H54 (cell line): ENCODE data around the gene ADCY1.
A peak's percentile ranks its signal among the peaks of the same experiment; 100 is the strongest.

Experiments
- DNase-seq: peaks from one replicate; pipeline ENCODE4 v3.0.0; 2011; ENCODE audit warnings: low spot score, mixed read lengths; ENCODE audit not compliant: insufficient read length
- FAIRE-seq: peaks from 3 replicates; lab custom pipeline; 2011; peaks lifted over from hg19 to GRCh38; lab: Jason Lieb, UNC
- POLR2A ChIP-seq: IDR thresholded peaks from 2 replicates; pipeline ENCODE4 v1.6.1; 2011; ENCODE audit warnings: low read depth, mild to moderate bottlenecking, low read length

The ADCY1 gene

DNA sequence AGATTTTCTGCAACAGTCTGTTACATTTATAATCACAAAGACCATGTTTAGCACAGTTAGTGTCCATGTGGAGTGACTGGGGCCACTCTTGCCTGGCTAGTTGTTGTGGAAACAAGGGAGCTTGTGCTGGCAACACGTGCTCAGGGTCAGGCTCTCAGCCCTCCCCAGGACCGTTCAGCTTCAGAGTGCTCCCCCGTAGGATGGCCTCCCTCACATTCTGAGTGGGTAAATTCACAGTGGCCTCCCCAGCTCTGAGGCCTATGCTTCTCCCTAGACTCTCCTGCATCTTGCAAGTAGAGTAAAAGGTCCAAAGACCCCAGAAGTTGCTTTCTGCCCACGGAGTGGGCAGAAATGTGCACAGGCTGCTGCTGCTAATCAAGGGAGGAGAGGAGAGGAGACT, 122.3 kb downstream of the ADCY1 start:
- FAIRE-seq (no peak), DNase-seq (no peak)
- no peak for TF ChIP-seq POLR2A

DNA sequence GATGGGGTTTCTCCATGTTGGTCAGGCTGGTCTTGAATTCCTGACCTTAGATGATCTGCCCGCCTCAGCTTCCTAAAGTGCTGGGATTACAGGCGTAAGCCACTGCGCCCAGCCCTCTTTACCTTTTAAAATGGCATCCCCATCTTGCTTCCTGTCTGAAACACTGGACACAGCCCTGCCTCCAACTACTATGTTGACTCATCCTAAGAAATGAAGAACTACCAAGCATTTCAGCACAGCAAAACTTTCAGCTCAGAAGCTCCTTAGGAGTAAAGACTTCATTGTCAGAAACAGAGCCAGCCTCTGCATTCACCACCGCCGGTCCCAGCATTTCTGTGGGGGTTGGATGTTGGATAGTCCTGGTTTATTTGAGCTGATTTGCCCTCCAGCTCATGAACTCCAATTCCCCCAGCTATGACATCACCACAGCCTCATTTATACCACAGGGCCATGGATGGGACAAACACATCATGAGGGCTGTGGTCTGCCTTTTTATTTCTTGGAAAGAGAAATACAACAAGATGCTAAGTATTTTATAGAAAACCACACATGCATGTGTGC, 123.5 kb downstream of the ADCY1 start:
- DNase-seq (peak; percentile 36), FAIRE-seq (no peak)
- TF ChIP-seq POLR2A = no peak

DNA sequence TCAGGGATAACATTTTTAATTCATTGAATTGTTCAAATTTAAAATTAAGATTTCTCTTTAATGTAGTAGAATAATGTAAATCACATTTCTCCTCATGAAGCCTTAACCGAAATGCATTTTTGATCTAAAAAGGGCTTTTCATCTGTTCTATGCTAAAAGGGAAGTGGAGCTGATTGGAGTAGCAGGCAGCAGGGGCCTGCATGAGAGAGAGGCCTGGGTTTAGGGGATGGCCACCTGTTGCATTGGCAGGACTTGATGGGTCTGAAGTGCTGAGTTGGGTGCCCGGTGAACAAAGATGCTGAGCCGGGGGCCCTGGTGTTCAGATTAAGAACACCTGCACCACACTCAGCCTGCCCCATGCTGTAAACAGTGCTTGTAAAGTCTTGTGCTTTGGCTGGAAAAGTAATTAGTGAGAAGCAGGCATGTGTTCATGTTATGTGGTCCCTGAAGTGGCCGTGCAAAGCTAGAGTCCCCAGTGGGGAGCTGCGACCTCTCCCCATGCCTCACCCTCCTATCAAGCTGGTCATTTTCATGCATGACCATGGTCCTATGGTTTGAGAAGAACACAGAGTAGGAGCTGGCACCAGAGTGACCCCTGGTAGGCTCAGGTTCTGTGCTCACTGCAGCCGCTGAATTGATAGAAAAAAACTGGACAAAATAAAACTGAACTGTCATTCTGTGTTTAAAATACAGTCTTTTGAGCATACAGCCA, 124.3 kb downstream of the ADCY1 start:
- TF ChIP-seq POLR2A = no peak
- no peak for DNase-seq
- FAIRE-seq = no peak

DNA sequence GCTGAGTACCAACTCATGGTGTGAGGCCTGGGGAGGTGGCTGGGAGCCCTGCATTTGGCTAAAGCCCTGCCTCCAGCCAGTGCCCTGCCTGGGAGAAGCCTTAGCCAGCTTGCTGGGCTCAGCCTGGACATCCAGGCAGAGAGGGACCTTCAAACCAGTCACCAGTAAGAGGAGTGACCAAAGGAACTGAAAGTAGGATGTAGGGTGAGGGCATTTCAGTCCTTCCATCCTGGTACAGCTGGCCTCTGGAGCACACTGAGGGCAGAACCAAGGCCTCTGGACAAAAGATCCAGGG, 124.8 kb downstream of the ADCY1 start:
- DNase-seq = no peak
- TF ChIP-seq POLR2A = no peak
- no peak for FAIRE-seq

DNA sequence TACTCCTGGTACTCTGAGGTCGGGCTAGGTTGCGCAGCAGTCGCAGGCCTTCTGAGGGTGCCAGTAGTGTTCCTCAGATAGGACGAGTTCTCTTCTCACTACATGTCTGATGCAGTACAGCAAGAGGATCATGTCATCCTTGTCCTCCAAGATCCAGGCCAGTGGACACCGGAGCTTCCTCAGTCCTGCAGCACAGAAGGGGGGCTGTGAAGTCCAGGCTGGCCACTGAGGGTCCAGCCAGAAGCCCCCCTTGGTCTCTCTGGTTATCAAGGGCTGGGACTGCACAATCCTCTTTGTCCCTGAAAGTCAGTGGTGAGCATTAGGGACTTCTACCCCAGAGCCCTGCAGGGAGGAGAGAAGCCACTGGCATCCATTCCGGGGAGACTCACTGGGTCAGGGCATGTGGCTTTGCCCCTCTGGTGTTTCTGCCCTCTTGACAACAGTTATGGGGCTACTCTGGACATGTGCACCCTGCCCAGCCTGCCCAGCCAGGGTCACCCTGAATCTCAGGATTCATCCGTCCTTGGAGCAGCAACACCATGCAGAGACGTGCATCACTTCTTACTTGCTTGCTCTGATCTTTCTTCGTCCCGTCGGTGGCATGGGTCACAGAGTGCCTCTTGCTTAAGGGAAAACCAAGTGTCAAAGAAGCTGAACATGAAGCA, 125.7 kb downstream of the ADCY1 start:
- DNase-seq = no peak
- TF ChIP-seq POLR2A = no peak
- FAIRE-seq = no peak

DNA sequence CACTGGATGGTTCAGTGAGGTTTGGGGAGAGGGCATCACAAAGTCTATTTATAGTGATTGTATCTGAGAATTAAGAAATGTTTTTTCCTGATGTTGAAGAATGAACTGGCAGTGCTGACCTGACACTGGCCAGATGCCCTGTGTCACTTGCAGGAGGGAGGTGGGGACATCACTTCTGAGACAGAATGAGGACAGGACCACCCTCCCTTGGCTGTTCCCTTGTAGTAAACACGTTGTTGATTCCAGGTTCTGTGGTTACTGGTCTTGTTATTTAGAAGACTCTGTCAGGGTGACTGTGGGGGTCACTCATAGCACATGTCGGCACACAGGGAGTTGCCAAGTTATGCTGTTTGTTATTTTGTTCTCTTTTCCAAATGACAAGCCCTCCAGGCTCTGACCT, 126.4 kb downstream of the ADCY1 start:
- no peak for DNase-seq
- FAIRE-seq = no peak
- no peak for TF ChIP-seq POLR2A

DNA sequence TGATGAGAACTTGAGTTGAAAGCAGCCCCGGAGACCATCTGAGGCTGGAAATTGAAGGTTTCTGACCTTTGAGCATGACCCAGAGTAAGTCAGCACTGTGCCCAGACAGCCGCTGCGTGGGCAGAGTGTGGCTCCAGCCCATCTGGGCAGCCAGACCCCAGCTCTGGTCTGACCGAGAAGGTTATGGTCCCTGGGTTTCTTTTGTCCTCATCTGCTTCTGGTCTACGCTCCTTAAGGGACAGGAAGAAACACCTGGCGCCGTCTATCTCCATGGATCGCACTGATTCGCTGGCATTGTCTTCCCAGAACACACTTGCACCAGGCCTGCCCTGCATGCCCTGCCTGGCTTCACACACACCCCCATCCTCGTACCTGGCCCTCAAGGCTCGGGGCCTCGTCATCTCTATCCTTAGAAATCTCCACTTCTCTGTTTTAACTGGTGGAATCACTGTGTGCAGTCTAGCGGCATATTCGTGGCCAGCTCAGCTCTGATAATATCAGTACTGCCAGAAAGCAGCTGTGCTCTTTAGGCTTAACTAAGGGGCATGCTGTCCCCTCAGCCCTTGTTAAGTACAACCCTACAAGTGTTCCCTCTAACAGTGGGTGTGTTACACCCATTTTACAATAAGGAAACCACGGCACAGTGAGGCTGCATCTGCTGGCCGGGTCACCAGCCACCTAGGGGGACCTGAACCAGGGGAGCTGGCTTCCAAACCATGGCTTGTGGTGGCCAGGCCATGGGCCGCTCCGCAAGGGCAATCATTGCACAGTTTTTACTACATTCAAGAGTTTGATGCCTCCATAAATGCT, 127.7 kb downstream of the ADCY1 start:
- DNase-seq = no peak
- TF ChIP-seq POLR2A = no peak
- no peak for FAIRE-seq

DNA sequence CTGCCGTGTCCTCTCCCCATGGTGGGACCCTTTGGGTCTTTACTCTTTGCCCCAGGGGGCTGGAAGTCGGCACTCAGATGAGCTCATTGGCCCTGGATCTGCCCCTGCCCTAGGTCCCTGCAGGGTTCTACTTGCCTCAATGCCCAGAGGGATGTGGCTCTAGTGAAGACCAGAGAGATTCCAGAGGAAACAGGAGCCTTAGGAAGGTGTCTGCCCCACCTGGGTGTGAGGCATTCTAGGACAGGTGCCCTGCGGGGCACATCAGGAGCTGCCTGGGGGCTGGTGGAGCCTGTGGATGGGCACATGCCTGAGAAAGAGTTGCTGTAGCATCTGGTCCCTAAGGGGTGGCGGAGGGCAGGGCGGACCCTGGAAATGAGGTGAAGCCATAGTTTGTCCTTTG, 128.6 kb downstream of the ADCY1 start:
- FAIRE-seq (no peak), DNase-seq (no peak)
- TF ChIP-seq POLR2A = no peak

DNA sequence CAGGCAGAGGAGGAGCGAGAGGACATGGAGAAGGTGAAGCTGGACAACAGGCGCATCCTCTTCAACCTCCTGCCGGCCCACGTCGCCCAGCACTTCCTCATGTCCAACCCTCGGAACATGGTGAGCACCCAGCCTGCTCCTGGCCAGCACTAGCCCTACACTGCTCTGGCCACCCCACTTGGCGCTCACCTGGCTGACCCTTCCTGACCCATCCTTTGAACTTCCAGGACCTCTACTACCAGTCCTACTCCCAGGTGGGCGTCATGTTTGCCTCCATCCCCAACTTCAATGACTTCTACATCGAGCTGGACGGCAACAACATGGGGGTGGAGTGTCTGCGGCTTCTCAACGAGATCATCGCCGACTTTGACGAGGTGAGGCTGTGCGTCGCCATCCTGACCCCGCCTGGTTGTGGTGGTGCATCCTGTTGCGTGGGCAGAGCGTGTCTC, 129.2 kb downstream of the ADCY1 start:
- TF ChIP-seq POLR2A = no peak

DNA sequence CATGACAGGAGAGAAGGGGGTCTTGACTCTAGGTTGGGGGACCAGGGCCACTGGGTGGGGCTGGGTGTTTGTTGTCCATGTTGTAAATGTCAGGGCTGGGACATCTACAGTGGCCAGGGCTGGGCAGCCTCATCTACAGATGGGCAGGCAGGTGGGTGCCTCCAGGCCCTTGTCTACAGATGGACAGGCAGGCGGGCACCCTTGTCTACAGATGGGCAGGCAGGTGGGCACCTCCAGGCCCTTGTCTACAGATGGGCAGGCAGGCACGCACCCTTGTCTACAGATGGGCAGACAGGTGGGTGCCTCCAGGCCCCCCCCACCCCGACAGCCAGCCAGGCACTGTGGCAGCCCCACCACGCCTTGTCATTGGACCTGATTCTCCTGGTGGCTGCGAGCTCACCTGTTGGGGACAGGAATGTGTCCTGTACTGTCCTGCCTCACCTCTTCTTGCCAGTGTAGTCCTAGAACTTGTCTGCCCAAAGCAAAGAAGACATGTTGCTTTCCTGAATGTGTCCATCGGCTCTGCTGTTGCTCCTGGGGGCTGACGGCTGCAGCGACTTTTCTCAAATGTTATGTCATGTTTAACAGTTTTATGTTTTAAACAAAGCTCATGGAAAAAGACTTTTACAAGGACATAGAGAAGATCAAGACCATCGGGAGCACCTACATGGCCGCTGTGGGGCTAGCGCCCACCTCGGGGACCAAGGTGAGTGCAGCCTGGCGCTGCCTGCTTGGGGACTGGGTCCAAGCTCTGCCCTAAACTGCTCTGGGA, 129.9 kb downstream of the ADCY1 start:
- no peak for TF ChIP-seq POLR2A
- no peak for DNase-seq
- no peak for FAIRE-seq

More for the DNA sequence above, 129.2 kb downstream of the ADCY1 start:
- FAIRE-seq = no peak
- no peak for DNase-seq

DNA sequence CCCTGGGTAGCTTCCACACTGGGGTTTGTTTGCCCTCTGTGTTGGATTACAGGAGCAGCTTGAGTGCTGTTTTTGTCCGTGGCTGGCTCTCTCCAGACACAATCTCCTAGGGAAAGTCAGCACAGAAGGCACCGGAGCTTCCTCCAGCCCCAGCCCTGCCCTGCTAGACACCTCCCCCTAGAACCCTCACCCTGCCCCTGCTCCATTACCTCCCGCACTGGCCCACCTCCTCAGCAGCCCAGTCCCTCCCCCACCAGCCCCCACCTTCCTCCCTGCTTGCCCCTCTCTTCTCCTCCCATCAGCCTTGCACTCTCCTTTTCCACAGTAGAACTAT, 130.5 kb downstream of the ADCY1 start:
- no peak for DNase-seq
- FAIRE-seq = no peak
- no peak for TF ChIP-seq POLR2A

DNA sequence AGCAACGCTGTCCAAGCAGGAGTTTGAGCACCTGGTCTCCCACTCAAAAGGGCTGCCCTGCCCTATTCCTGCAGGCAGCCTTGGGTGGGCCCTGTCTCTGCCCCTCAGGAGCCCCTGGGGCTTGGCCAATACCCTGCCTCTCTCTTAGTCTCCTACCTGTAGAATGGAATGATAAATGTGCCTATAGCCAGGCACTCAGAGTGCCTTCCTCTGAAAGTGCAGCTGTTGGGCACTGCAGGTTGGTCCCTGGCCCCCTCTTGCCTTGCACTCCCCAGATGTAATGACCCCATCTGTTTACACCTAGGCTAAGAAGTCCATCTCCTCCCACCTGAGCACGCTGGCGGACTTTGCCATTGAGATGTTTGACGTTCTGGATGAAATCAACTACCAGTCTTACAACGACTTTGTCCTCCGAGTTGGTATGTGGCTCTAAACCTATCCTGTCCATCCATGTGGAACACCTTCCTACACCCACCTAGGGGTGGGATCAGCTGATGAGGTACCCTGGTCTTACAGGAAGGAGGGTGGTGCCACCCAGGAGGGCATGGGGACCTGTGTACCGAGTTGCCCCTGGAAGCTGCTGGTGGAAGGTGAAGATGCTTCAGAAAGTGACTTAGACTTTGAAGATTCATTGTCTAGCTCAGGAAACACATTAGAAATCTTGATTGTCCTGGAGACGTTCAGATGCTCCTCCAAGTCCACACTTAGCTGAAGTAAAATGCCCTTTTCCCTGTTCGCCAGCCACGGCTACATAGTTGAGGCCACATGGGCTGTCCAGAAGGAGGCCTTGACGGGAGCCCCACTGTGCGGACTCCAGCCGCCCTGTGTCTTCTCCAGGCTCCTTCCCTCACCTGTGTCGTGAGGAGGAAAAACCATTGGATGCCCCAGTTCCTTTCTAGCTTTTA, 134.1 kb downstream of the ADCY1 start:
- TF ChIP-seq POLR2A = no peak
- DNase-seq (no peak), FAIRE-seq (no peak)
